Measurements from ENCODE around the gene CTDP1.

DNA sequence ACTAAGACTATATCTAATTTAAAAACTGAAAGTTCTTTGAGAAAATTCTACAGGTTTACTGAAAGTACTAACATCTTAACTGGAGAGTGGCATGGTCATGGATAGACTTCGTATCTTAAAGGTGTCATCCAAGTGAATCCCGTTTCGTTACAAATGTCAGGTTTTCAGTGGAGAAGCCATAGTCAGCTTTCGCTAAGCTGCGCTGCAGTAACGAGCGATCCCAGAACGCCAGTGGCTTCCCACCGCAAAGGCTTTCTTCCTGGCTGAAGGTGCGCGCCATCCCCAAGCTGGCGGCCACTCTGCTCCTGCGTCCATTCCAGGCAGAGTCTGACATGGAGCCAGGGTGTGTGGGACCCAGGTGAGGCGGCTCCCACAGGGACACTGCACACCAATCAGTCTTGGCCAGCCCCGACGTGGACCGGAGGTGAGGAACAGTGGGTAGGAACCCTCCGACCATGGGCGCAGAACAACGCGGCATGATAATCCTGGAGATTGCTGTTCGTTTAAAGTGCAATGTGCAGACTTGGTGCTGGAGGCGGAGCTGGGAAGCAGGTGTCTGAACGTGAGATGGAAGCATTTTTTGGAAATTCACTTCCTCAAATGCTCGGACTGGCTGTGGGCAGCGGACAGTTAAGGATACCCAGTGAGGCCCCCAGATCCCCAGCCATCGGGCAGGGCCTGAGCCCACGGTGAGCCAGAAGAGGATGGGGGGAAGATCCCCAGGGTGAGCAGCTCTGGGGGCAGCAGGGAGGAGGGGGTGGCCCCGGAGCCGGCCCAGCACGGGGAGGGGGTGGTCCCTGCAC, 90.3 kb downstream of the CTDP1 start:
- TF ChIP-seq, protein P1, sequence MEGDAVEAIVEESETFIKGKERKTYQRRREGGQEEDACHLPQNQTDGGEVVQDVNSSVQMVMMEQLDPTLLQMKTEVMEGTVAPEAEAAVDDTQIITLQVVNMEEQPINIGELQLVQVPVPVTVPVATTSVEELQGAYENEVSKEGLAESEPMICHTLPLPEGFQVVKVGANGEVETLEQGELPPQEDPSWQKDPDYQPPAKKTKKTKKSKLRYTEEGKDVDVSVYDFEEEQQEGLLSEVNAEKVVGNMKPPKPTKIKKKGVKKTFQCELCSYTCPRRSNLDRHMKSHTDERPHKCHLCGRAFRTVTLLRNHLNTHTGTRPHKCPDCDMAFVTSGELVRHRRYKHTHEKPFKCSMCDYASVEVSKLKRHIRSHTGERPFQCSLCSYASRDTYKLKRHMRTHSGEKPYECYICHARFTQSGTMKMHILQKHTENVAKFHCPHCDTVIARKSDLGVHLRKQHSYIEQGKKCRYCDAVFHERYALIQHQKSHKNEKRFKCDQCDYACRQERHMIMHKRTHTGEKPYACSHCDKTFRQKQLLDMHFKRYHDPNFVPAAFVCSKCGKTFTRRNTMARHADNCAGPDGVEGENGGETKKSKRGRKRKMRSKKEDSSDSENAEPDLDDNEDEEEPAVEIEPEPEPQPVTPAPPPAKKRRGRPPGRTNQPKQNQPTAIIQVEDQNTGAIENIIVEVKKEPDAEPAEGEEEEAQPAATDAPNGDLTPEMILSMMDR (IDR thresholded peaks at IDR 0.05 in 2 of 3, conservative IDR thresholded peaks at IDR 0.05 in 1 of 3; ENCODE audit: borderline replicate concordance in 1 of 3, insufficient read depth in 1 of 3, low read depth in 2 of 3, low read length in 2 of 3): no peak
- TF ChIP-seq, protein P2, sequence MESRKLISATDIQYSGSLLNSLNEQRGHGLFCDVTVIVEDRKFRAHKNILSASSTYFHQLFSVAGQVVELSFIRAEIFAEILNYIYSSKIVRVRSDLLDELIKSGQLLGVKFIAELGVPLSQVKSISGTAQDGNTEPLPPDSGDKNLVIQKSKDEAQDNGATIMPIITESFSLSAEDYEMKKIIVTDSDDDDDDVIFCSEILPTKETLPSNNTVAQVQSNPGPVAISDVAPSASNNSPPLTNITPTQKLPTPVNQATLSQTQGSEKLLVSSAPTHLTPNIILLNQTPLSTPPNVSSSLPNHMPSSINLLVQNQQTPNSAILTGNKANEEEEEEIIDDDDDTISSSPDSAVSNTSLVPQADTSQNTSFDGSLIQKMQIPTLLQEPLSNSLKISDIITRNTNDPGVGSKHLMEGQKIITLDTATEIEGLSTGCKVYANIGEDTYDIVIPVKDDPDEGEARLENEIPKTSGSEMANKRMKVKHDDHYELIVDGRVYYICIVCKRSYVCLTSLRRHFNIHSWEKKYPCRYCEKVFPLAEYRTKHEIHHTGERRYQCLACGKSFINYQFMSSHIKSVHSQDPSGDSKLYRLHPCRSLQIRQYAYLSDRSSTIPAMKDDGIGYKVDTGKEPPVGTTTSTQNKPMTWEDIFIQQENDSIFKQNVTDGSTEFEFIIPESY (IDR thresholded peaks at IDR 0.05; ENCODE audit: extremely low read depth, insufficient replicate concordance, low read length): no peak
- TF ChIP-seq ZNF274 (IDR thresholded peaks at IDR 0.05; ENCODE audit: low read depth, low read length) (no peak), YY1 (IDR thresholded peaks at IDR 0.05; ENCODE audit: extremely low read depth, insufficient replicate concordance, low read depth, low read length) (no peak), POLR2AphosphoS5 (IDR thresholded peaks at IDR 0.05; ENCODE audit: low read depth, low read length) (no peak), POLR2A (IDR thresholded peaks at IDR 0.05; ENCODE audit: borderline replicate concordance, extremely low read depth, insufficient read depth, insufficient read length) (no peak), TCF7L2 (IDR thresholded peaks at IDR 0.05; ENCODE audit: borderline replicate concordance, extremely low read depth, insufficient read depth, insufficient read length) (no peak)
- TF ChIP-seq, protein P3, sequence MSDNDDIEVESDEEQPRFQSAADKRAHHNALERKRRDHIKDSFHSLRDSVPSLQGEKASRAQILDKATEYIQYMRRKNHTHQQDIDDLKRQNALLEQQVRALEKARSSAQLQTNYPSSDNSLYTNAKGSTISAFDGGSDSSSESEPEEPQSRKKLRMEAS (IDR thresholded peaks at IDR 0.05): no peak
